Activated CD4-positive, alpha-beta memory T cell treated with anti-CD3 and anti-CD28 coated beads for 36 hours (primary cell): Measurements from ENCODE around the gene HECA. TPM values are rescaled to one million over a fixed set of nuclear protein-coding genes. Genes with fewer than 3 reads are reported as not detected.
"Not testable (repeated sequence)": the region's sequence is repeated elsewhere in the genome, so short reads cannot be mapped to it uniquely, and the experiment has no call there.

ENCODE experiments used
- CTCF ChIA-PET: fragments of 350-600 bp; sonication (Branson Sonifier 250); formaldehyde crosslinking; loops from one replicate; lab custom pipeline; 2021; ENCODE audit warnings: antibody characterized with exemption, inconsistent platforms; lab: Charles Lee
- POLR2A ChIA-PET: fragments of 350-600 bp; sonication (Branson Sonifier 250); formaldehyde crosslinking; loops from one replicate; lab custom pipeline; 2021; ENCODE audit warnings: antibody characterized with exemption; lab: Charles Lee
- DNase-seq: peaks from one replicate; pipeline ENCODE4 v3.0.0-alpha.2; 2020
- H3K27ac Mint-ChIP-seq: one replicate; pipeline ENCODE4 v1.8.0; 2021; ENCODE audit warnings: mixed read lengths
- H3K27me3 Mint-ChIP-seq: one replicate; pipeline ENCODE4 v1.8.0; 2021; ENCODE audit warnings: mixed read lengths
- H3K36me3 Mint-ChIP-seq: one replicate; pipeline ENCODE4 v1.8.0; 2021; ENCODE audit warnings: mixed read lengths
- H3K4me1 Mint-ChIP-seq: one replicate; pipeline ENCODE4 v1.8.0; 2021; ENCODE audit warnings: low read depth, mixed read lengths
- H3K4me3 Mint-ChIP-seq: one replicate; pipeline ENCODE4 v1.8.0; 2021; ENCODE audit warnings: mild to moderate bottlenecking, mixed read lengths
- H3K9me3 Mint-ChIP-seq: one replicate; pipeline ENCODE4 v1.8.0; 2021; ENCODE audit warnings: mixed read lengths
- intact Hi-C: fragments of 100-400 bp; cut with micrococcal nuclease; formaldehyde crosslinking; loops from one replicate; pipeline ENCODE4 v1.15.1; 2023
- total RNA-seq, 2 experiments: library from RNA; stranded (reverse); gene quantifications; one replicate each; pipeline ENCODE4 v1.2.3, GENCODE V29; 2021

The HECA gene
- total RNA-seq, 2 experiments from 2014 or later = 75.7 to 76.6 TPM

DNA sequence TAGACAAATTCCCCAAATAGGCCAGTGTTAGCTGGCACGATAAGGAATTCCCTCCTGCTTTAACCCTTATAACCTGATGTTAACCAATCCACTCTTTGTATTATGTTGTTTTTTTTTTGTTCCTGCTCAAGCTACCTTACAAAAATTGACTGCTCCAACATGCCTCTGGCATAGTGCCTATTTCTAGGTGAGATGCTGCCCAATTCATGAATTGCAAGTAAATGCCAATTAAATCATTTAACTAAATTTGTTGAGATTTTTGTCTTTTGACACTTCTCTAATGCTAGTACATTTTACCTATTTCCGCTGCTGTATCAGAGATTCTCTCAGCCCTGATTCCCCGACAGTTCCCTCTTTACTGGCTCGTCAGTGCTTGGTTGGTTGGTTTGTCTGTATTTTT is 66.5 kb downstream of the HECA start:
- Mint-ChIP-seq H3K27me3 (no peaks in the 10 kb centered on the region), H3K4me1 (no peaks in the 10 kb centered on the region), H3K4me3 (no peak overlapping the region), H3K27ac (no peak overlapping the region), H3K9me3 (peaks cover 10% of the 10 kb centered on the region), H3K36me3 (peaks cover 11% of the 10 kb centered on the region)
- CTCF ChIA-PET = no interaction called here
- POLR2A ChIA-PET = no interaction called here
- intact Hi-C loops = no loop called here
- DNase-seq = no peak

DNA sequence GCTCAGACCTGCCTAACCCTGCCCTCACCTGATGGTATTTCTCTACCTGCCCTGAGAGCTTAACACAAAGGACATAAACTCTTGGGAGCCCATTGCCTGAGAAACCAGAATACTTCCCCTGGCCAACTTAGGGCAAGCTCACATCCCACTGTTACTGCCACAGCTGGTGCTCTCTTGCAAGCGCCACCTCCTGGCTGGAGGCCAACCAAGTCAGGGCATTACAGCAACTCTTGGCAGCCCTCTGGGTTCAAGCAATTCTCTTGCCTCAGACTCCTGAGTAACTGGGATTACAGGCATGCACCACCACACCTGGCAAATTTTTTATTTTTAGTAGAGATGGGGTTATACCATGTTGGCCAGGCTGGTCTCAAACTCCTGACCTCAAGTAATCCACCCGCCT is 70.1 kb downstream of the HECA start:
- Mint-ChIP-seq H3K4me1 (no peaks in the 10 kb centered on the region), H3K9me3 (peaks cover 39% of the 10 kb centered on the region), H3K36me3 (peaks cover 35% of the 10 kb centered on the region), H3K4me3 (no peak overlapping the region), H3K27me3 (no peaks in the 10 kb centered on the region), H3K27ac (no peak overlapping the region)
- intact Hi-C loops = no loop called here
- POLR2A ChIA-PET = no interaction called here
- DNase-seq = peak; percentile 24
- CTCF ChIA-PET = interaction anchor here (0.5 to 1.3 kb wide), 4 partner anchors 82 to 391 kb away, joined by 3 to 4 read pairs (median 3); no protein-coding TSS in a partner anchor

DNA sequence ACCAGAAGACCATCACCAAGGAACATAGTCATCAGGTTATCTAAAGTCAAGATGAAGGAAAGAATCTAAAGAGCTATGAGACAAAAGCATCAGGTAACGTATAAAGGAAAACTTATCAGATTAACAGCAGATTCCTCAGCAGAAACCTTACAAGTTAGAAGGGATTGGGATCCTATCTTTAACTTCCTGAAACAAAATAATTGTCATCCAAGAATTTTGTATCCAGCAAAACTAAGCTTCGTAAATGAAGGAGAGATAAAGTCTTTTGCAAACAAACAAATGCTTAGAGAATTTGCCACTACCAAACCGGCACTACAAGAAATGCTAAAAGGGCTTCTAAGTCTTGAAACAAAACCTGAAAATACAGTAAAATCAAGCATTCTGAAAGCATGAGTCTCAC is 71.0 kb downstream of the HECA start:
- ChIA-PET CTCF (interaction anchor here (1.2 to 1.6 kb wide), 3 partner anchors 14 to 390 kb away, joined by 3 to 6 read pairs (median 4); no protein-coding TSS in a partner anchor), POLR2A (no interaction called here)
- intact Hi-C loops = no loop called here
- no peak overlapping the region for H3K27ac Mint-ChIP-seq
- peaks cover 37% of the 10 kb centered on the region for H3K36me3 Mint-ChIP-seq
- no peak for DNase-seq
- peaks cover 4% of the 10 kb centered on the region for H3K4me1 Mint-ChIP-seq
- H3K4me3 Mint-ChIP-seq = no peak overlapping the region
- no peaks in the 10 kb centered on the region for H3K27me3 Mint-ChIP-seq
- H3K9me3 Mint-ChIP-seq = peaks cover 47% of the 10 kb centered on the region

GRCh38 chr6:139210766-139211165 is 75.9 kb downstream of the HECA start:
- peaks cover 35% of the 10 kb centered on the region for H3K36me3 Mint-ChIP-seq
- CTCF ChIA-PET = interaction anchor here (0.9 kb wide), 1 partner anchor 9 kb away, joined by 3 read pairs; no protein-coding TSS in a partner anchor
- intact Hi-C loops, POLR2A ChIA-PET, H3K27ac Mint-ChIP-seq, H3K4me3 Mint-ChIP-seq, DNase-seq, H3K4me1 Mint-ChIP-seq, H3K27me3 Mint-ChIP-seq: not testable (repeated sequence)
- H3K9me3 Mint-ChIP-seq = peaks cover 55% of the 10 kb centered on the region

DNA sequence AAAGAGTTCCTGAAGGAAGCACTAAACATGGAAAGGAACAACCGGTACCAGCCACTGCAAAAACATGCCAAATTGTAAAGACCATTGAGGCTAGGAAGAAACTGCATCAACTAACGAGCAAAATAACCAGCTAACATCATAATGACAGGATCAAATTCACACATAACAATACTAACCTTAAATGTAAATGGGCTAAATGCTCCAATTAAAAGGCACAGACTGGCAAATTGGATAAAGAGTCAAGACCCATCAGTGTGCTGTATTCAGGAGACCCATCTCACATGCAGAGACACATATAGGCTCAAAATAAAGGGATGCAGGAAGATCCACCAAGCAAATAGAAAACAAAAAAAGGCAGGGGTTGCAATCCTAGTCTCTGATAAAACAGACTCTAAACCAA is 77.6 kb downstream of the HECA start:
- Mint-ChIP-seq H3K36me3 (peaks cover 25% of the 10 kb centered on the region), H3K9me3 (peaks cover 43% of the 10 kb centered on the region)
- H3K27me3 Mint-ChIP-seq, POLR2A ChIA-PET, H3K4me3 Mint-ChIP-seq, intact Hi-C loops, CTCF ChIA-PET, H3K4me1 Mint-ChIP-seq, H3K27ac Mint-ChIP-seq, DNase-seq: not testable (repeated sequence)

DNA sequence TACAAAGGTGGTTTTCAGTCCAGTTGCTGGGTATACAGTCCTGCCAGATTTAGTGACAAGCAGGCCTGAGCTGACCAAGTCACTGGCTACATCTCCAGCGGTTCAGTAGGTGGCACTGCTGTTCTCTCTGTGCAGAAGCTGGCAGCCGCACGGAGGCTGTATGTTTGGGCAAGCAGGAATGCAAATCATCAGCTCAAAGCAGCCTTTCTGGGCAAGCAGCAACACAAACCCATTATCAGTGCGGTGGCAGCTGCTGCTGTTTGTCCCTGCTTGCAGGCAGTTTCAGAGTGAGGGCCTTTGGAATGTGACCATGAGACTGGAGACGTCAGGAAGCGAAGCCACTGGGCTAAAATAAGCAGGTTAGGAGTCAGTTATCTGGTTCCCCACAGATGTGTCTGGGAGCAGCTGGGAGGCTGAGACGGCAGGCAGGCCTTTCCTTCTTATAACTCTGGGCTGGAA is 84.4 kb downstream of the HECA start:
- ChIA-PET POLR2A (interaction anchor here (0.8 to 1.6 kb wide), 4 partner anchors 41 to 156 kb away, joined by 3 to 7 read pairs (median 4); partner anchors contain the start of gene CITED2), CTCF (interaction anchor here (0.6 to 6.8 kb wide), 58 partner anchors 9 to 403 kb away, joined by 3 to 242 read pairs (median 4); partner anchors contain the start of genes CITED2 and TXLNB)
- Mint-ChIP-seq H3K4me1 (peaks cover 7% of the 10 kb centered on the region), H3K4me3 (peak overlapping the region; percentile 27), H3K36me3 (no peaks in the 10 kb centered on the region), H3K27ac (no peak overlapping the region), H3K9me3 (no peaks in the 10 kb centered on the region), H3K27me3 (no peaks in the 10 kb centered on the region)
- DNase-seq = peak; percentile 83
- intact Hi-C loops = loop anchor here (1.0 to 5.0 kb wide), 6 partner anchors 30 to 145 kb away; partner anchors contain the start of gene TXLNB

GRCh38 chr6:139219746-139220145 is 84.9 kb downstream of the HECA start:
- DNase-seq = no peak
- no peaks in the 10 kb centered on the region for H3K9me3 Mint-ChIP-seq
- CTCF ChIA-PET = interaction anchor here (0.6 to 6.8 kb wide), 56 partner anchors 9 to 404 kb away, joined by 3 to 242 read pairs (median 4); partner anchors contain the start of genes CITED2 and TXLNB
- H3K27ac Mint-ChIP-seq = no peak overlapping the region
- H3K4me1 Mint-ChIP-seq = peaks cover 7% of the 10 kb centered on the region
- H3K36me3 Mint-ChIP-seq = no peaks in the 10 kb centered on the region
- POLR2A ChIA-PET = interaction anchor here (0.8 to 1.6 kb wide), 4 partner anchors 41 to 155 kb away, joined by 3 to 7 read pairs (median 4); partner anchors contain the start of gene CITED2
- no peak overlapping the region for H3K4me3 Mint-ChIP-seq
- H3K27me3 Mint-ChIP-seq = no peaks in the 10 kb centered on the region
- intact Hi-C loops = loop anchor here (1.0 to 5.0 kb wide), 6 partner anchors 29 to 145 kb away; partner anchors contain the start of gene TXLNB

- H3K4me1 Mint-ChIP-seq = peaks cover 12% of the 10 kb centered on the region
- H3K9me3 Mint-ChIP-seq, POLR2A ChIA-PET, H3K27ac Mint-ChIP-seq, H3K4me3 Mint-ChIP-seq, DNase-seq, H3K27me3 Mint-ChIP-seq, intact Hi-C loops, H3K36me3 Mint-ChIP-seq: not testable (repeated sequence)
- CTCF ChIA-PET = interaction anchor here (1.5 to 3.1 kb wide), 2 partner anchors 9 to 136 kb away, joined by 4 to 16 read pairs; no protein-coding TSS in a partner anchor
Observed at GRCh38 chr6:139228387-139228786, 93.5 kb downstream of the HECA start.

Other genes starting within 250 kb of the HECA start
- gene REPS1, start 146.8 kb upstream of the HECA start, total RNA-seq = 10 to 100 TPM; 50.7 to 57.9 TPM
- gene ABRACL, start 106.3 kb upstream of the HECA start, total RNA-seq = 100 to 1,000 TPM; 179 to 182 TPM
- under 1 TPM; 0.17 to 0.31 TPM for gene TXLNB, start 156.9 kb downstream of the HECA start, total RNA-seq
- 10 to 100 TPM; 50.1 to 52.1 TPM for gene CITED2, start 239.6 kb downstream of the HECA start, total RNA-seq